HepG2 (cell line): ENCODE data around the gene KCTD21. TPM values are rescaled to one million over a fixed set of nuclear protein-coding genes. Genes with fewer than 3 reads are reported as not detected.
A peak's percentile ranks its signal among the peaks of the same experiment; 100 is the strongest.

Source experiments
- ETV5 ChIP-seq: IDR thresholded peaks from 2 replicates; pipeline ENCODE4 v1.6.1; 2018; ENCODE audit warnings: missing biosample characterization, missing genetic modification reagents, inconsistent platforms, borderline replicate concordance
- ETV6 ChIP-seq: sonication (generic); formaldehyde crosslinking; conservative IDR thresholded peaks from 2 replicates; pipeline ENCODE4 v1.4.0; 2020; ENCODE audit warnings: missing genetic modification reagents
- FOSL2 ChIP-seq: sonication (generic); formaldehyde crosslinking; IDR thresholded peaks from 2 replicates; pipeline ENCODE4 v1.4.0; 2020; ENCODE audit warnings: missing genetic modification reagents
- FOXA1 ChIP-seq, 2 experiments: fragments of 450-650 bp in 1 of 2; sonication (generic) in 1 of 2; formaldehyde crosslinking in 1 of 2; IDR thresholded peaks; 2 replicates each; pipeline versions ENCODE4 v1.4.0 to v1.6.1; 2016 to 2020; ENCODE audit warnings: missing genetic modification reagents in 1 of 2
- FOXA3 ChIP-seq: IDR thresholded peaks from 2 replicates; pipeline ENCODE4 v1.6.1; 2016; ENCODE audit warnings: missing genetic modification reagents, missing compliant biosample characterization
- FOXP4 ChIP-seq: sonication (generic); formaldehyde crosslinking; IDR thresholded peaks from 2 replicates; pipeline ENCODE4 v1.4.0; 2020; ENCODE audit warnings: missing genetic modification reagents
- HCFC1 ChIP-seq: fragments of 150-350 bp; IDR thresholded peaks from 2 replicates; pipeline ENCODE4 v1.6.1; 2014; ENCODE audit warnings: low read depth, low read length
- HDAC2 ChIP-seq: sonication (generic); formaldehyde crosslinking; IDR thresholded peaks from 2 replicates; pipeline ENCODE4 v1.4.0; 2020; ENCODE audit warnings: missing genetic modification reagents
- HES4 ChIP-seq: sonication (generic); formaldehyde crosslinking; IDR thresholded peaks from 2 replicates; pipeline ENCODE4 v1.9.0; 2021; ENCODE audit warnings: mild to moderate bottlenecking, missing genetic modification reagents, borderline replicate concordance
- HNF4A ChIP-seq: sonication (generic); formaldehyde crosslinking; IDR thresholded peaks from 2 replicates; pipeline ENCODE4 v1.4.0; 2020; ENCODE audit warnings: missing genetic modification reagents
- HNF4G ChIP-seq, 2 experiments: sonication (generic) in 1 of 2; formaldehyde crosslinking in 1 of 2; IDR thresholded peaks; 2 replicates each; pipeline versions ENCODE4 v1.4.0 to v1.6.1; 2011 to 2020; ENCODE audit warnings: borderline replicate concordance in 2 of 2, low read depth in 2 of 2, mild to moderate bottlenecking in 2 of 2, low read length in 1 of 2, missing genetic modification reagents in 1 of 2, moderate library complexity in 1 of 2
- NFATC3 ChIP-seq: sonication (generic); formaldehyde crosslinking; IDR thresholded peaks from 2 replicates; pipeline ENCODE4 v1.5.1; 2020; ENCODE audit warnings: mild to moderate bottlenecking, missing genetic modification reagents
- PCBP1 ChIP-seq: fragments of 200-400 bp; formaldehyde crosslinking; IDR thresholded peaks from 2 replicates; pipeline ENCODE4 v1.6.1; 2017; ENCODE audit warnings: mild to moderate bottlenecking, low read depth, low read length, borderline replicate concordance
- POGZ ChIP-seq: sonication (generic); formaldehyde crosslinking; IDR thresholded peaks from 2 replicates; pipeline ENCODE4 v1.4.0; 2020; ENCODE audit warnings: mild to moderate bottlenecking, missing genetic modification reagents
- SAP130 ChIP-seq: IDR thresholded peaks from 2 replicates; pipeline ENCODE4 v1.6.1; 2016; ENCODE audit warnings: low read depth
- SIN3A ChIP-seq: IDR thresholded peaks from 2 replicates; pipeline ENCODE4 v1.6.1; 2011; ENCODE audit warnings: low read depth, mild to moderate bottlenecking, control low read depth, low read length, borderline replicate concordance
- SNAPC5 ChIP-seq: sonication (generic); formaldehyde crosslinking; IDR thresholded peaks from 2 replicates; pipeline ENCODE4 v1.8.1; 2023; ENCODE audit warnings: mild to moderate bottlenecking, missing genetic modification reagents, borderline replicate concordance
- SOX6 ChIP-seq, 2 experiments: fragments of 450-650 bp in 1 of 2; sonication (generic) in 1 of 2; formaldehyde crosslinking in 1 of 2; IDR thresholded peaks; 2 replicates each; pipeline versions ENCODE4 v1.4.0 to v1.6.1; 2017 to 2020; ENCODE audit warnings: antibody characterized with exemption in 1 of 2, mild to moderate bottlenecking in 1 of 2, missing genetic modification reagents in 1 of 2
- SP5 ChIP-seq: IDR thresholded peaks from 2 replicates; pipeline ENCODE4 v1.6.1; 2016; ENCODE audit warnings: low read depth, borderline replicate concordance
- ZNF547 ChIP-seq: sonication (generic); formaldehyde crosslinking; IDR thresholded peaks from 2 replicates; pipeline ENCODE4 v1.5.1; 2020; ENCODE audit warnings: mild to moderate bottlenecking, missing genetic modification reagents
- ZNF572 ChIP-seq: sonication (generic); formaldehyde crosslinking; IDR thresholded peaks from 2 replicates; pipeline ENCODE4 v1.5.1; 2020; ENCODE audit warnings: mild to moderate bottlenecking, missing genetic modification reagents
- ZNF776 ChIP-seq: sonication (generic); formaldehyde crosslinking; IDR thresholded peaks from 2 replicates; pipeline ENCODE4 v1.4.0; 2020; ENCODE audit warnings: mild to moderate bottlenecking, missing genetic modification reagents
- ZNF781 ChIP-seq: sonication (generic); formaldehyde crosslinking; IDR thresholded peaks from 2 replicates; pipeline ENCODE4 v1.5.1; 2020; ENCODE audit warnings: borderline replicate concordance, mild to moderate bottlenecking, missing genetic modification reagents; ENCODE audit errors: not compliant biosample characterization
- ZNF782 ChIP-seq: sonication (generic); formaldehyde crosslinking; IDR thresholded peaks from 2 replicates; pipeline ENCODE4 v1.4.0; 2020; ENCODE audit warnings: missing genetic modification reagents, mild to moderate bottlenecking, borderline replicate concordance
- ZSCAN25 ChIP-seq: sonication (generic); formaldehyde crosslinking; IDR thresholded peaks from 2 replicates; pipeline ENCODE4 v1.8.0; 2022; ENCODE audit warnings: mild to moderate bottlenecking, missing genetic modification reagents
- polyA plus RNA-seq, 8 experiments: library from polyadenylated mRNA; depleted of rRNA in 3 of 8; stranded (reverse) in 7 of 8; unstranded in 1 of 8; fragments of >200 nt; fragmentation: Illumina TruSeq in 4 of 8; extraction: Trizol in 4 of 8; gene quantifications; 2 replicates each; pipeline versions ENCODE4 v1.2.1 to v1.2.3, GENCODE V29; 2011 to 2016; ENCODE audit warnings: low read depth in 4 of 8, missing spikeins in 1 of 8, mixed read lengths in 1 of 8; ENCODE audit not compliant: insufficient read depth in 1 of 8
- total RNA-seq, 5 experiments: library from RNA; depleted of rRNA; stranded (reverse); fragments of >200 nt; fragmentation: Illumina TruSeq; extraction: Trizol; gene quantifications; 2 replicates each; pipeline ENCODE4 v1.2.3, GENCODE V29; 2016; ENCODE audit warnings: low read depth in 1 of 5
- TF ChIP-seq, protein P1 (sequence below): sonication (generic); formaldehyde crosslinking; conservative IDR thresholded peaks from 2 replicates; pipeline ENCODE4 v1.4.0; 2020; ENCODE audit warnings: missing genetic modification reagents

Gene KCTD21
- total and polyA plus RNA-seq, 2 of the 13 experiments (the other 11 are each of a cell fraction or from before 2014, with no cell fraction given), result 3.1 to 13.5 TPM

GRCh38 chr11:78190871-78191538 lies 2.6 kb upstream of the KCTD21 start (continued):
- TF ChIP-seq POGZ (CRISPR knock-in tag) (0 out of 2 replicates have a peak, but pooled peaks have one; percentile 23), SIN3A (peak; percentile 88; the same call in 1 of the 2 replicates), ETV6 (no peak), ZNF547 (CRISPR knock-in tag) (0 out of 2 replicates have a peak, but pooled peaks have one; percentile 53), FOXA1 (IDR thresholded peaks at IDR 0.05) (no peak), FOXA1 (CRISPR knock-in tag; IDR thresholded peaks at IDR 0.05) (peak; percentile 61), HNF4G (IDR thresholded peaks at IDR 0.05; ENCODE audit: borderline replicate concordance, low read depth, low read length) (peak; percentile 54), HNF4G (CRISPR knock-in tag; IDR thresholded peaks at IDR 0.05; ENCODE audit: borderline replicate concordance, low read depth) (0 out of 2 replicates have a peak, but pooled peaks have one; percentile 27), ZNF781 (CRISPR knock-in tag) (no peak), SP5 (CRISPR knock-in tag) (peak; percentile 32; the same call in 1 of the 2 replicates), SAP130 (peak; percentile 89), HDAC2 (CRISPR knock-in tag) (peak; percentile 64; the same call in 1 of the 2 replicates), SOX6 (IDR thresholded peaks at IDR 0.05) (no peak), SOX6 (CRISPR knock-in tag; IDR thresholded peaks at IDR 0.05) (0 out of 2 replicates have a peak, but pooled peaks have one; percentile 14), ZSCAN25 (CRISPR knock-in tag) (0 out of 2 replicates have a peak, but pooled peaks have one; percentile 29), ZNF776 (CRISPR knock-in tag) (peak; percentile 38; the same call in 1 of the 2 replicates), HES4 (CRISPR knock-in tag) (no peak), HCFC1 (no peak), PCBP1 (no peak), NFATC3 (CRISPR knock-in tag) (no peak), FOXA3 (CRISPR knock-in tag) (0 out of 2 replicates have a peak, but pooled peaks have one; percentile 17), ZNF572 (CRISPR knock-in tag) (peak; percentile 66; the same call in 1 of the 2 replicates), FOXP4 (CRISPR knock-in tag) (peak; percentile 31; the same call in 1 of the 2 replicates), ETV5 (CRISPR knock-in tag) (peak; percentile 27; the same call in 1 of the 2 replicates), ZNF782 (CRISPR knock-in tag) (no peak), SNAPC5 (CRISPR knock-in tag) (no peak), FOSL2 (CRISPR knock-in tag) (0 out of 2 replicates have a peak, but pooled peaks have one; percentile 6), HNF4A (peak; percentile 90)
- TF ChIP-seq, protein P1, sequence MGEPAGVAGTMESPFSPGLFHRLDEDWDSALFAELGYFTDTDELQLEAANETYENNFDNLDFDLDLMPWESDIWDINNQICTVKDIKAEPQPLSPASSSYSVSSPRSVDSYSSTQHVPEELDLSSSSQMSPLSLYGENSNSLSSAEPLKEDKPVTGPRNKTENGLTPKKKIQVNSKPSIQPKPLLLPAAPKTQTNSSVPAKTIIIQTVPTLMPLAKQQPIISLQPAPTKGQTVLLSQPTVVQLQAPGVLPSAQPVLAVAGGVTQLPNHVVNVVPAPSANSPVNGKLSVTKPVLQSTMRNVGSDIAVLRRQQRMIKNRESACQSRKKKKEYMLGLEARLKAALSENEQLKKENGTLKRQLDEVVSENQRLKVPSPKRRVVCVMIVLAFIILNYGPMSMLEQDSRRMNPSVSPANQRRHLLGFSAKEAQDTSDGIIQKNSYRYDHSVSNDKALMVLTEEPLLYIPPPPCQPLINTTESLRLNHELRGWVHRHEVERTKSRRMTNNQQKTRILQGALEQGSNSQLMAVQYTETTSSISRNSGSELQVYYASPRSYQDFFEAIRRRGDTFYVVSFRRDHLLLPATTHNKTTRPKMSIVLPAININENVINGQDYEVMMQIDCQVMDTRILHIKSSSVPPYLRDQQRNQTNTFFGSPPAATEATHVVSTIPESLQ (CRISPR knock-in tag), result no peak
